Stomach (tissue), 4 donors: ENCODE results near the gene SLC24A3.

ENCODE experiments used
- CTCF ChIP-seq, 7 experiments: fragments of 450-650 bp in 4 of 7; fragments of 200-600 bp in 3 of 7; sonication (generic) in 3 of 7; IDR thresholded peaks; one replicate each; pipeline ENCODE4 v1.5.1; 2016 to 2019; ENCODE audit warnings: antibody characterized with exemption in 7 of 7, control low read depth in 2 of 7, mild to moderate bottlenecking in 1 of 7
- EP300 ChIP-seq: sonication (generic); formaldehyde crosslinking; IDR thresholded peaks from one replicate; pipeline ENCODE4 v1.6.1; 2017; ENCODE audit warnings: antibody characterized with exemption
- POLR2A ChIP-seq, 4 donors: fragments of 450-650 bp; IDR thresholded peaks; one replicate each; pipeline ENCODE4 v1.6.1; 2016; ENCODE audit warnings: antibody characterized with exemption in 4 of 4, control low read depth in 2 of 4, mild to moderate bottlenecking in 1 of 4, moderate library complexity in 1 of 4

DNA sequence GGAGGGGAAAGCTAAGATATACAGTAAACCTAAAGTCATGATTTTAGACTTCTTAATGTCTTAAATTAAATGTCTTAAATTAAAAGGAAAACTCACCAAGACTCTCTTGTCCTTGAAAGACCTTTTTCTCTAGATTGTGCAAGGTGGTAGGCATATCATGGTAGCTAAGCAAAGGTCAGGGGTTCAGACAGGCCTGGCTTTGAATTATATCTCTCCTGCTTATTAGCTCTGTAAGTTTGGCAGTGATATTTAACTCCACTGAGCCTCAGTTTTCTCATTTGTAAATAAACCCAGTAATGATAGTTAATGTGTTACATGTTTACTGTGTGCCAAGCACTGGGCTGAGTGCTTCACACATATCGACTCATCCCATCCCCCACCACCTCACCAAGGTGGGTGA lies 203.3 kb downstream of the SLC24A3 start:
- no peak for TF ChIP-seq CTCF (IDR thresholded peaks at IDR 0.05)
- TF ChIP-seq EP300: no peak
- TF ChIP-seq POLR2A (IDR thresholded peaks at IDR 0.05): no peak
